Karpas-422 (cell line): Measurements from ENCODE around the gene CEBPE. TPM values are rescaled to one million over a fixed set of nuclear protein-coding genes. Genes with fewer than 3 reads are reported as not detected.

Experiments used
- DNase-seq: peaks from one replicate; pipeline ENCODE4 v3.0.0-alpha.2; 2015
- H2AFZ ChIP-seq: fragments of 200-600 bp; sonication (generic); 2 replicates; pipeline ENCODE4 v1.6.1; 2014; ENCODE audit warnings: antibody characterized with exemption, low read length, mixed read lengths
- H3K27ac ChIP-seq: fragments of 200-600 bp; sonication (generic); 2 replicates; pipeline ENCODE4 v1.5.1; 2014; ENCODE audit warnings: mild to moderate bottlenecking, low read length, moderate library complexity
- H3K27me3 ChIP-seq: fragments of 200-600 bp; sonication (generic); 2 replicates; pipeline ENCODE4 v1.6.1; 2014; ENCODE audit warnings: low read length, mixed read lengths
- H3K36me3 ChIP-seq: fragments of 200-600 bp; sonication (generic); 2 replicates; pipeline ENCODE4 v1.6.1; 2014; ENCODE audit warnings: low read length, mixed read lengths; ENCODE audit not compliant: insufficient read depth
- H3K4me1 ChIP-seq: fragments of 200-600 bp; sonication (generic); 2 replicates; pipeline ENCODE4 v1.6.1; 2014; ENCODE audit warnings: mild to moderate bottlenecking, low read length, mixed read lengths
- H3K4me2 ChIP-seq: fragments of 200-600 bp; sonication (generic); 2 replicates; pipeline ENCODE4 v1.6.1; 2014; ENCODE audit warnings: low read length, low read depth, mild to moderate bottlenecking; ENCODE audit not compliant: poor library complexity, severe bottlenecking
- H3K4me3 ChIP-seq: fragments of 200-600 bp; sonication (generic); 2 replicates; pipeline ENCODE4 v1.5.1; 2014; ENCODE audit warnings: mild to moderate bottlenecking, antibody characterized with exemption, low read length, mixed read lengths
- H3K79me2 ChIP-seq: fragments of 200-600 bp; sonication (generic); 2 replicates; pipeline ENCODE4 v1.6.1; 2014; ENCODE audit warnings: mild to moderate bottlenecking, low read length, mixed read lengths
- H3K9ac ChIP-seq: fragments of 200-600 bp; sonication (generic); 2 replicates; pipeline ENCODE4 v1.6.0; 2014; ENCODE audit warnings: low read length
- H3K9me2 ChIP-seq: fragments of 200-600 bp; sonication (generic), shearing (Covaris generic); replicated peaks from 2 replicates; pipeline ENCODE4 v1.6.0; 2014; ENCODE audit warnings: mild to moderate bottlenecking, low read length, moderate library complexity; ENCODE audit not compliant: insufficient read depth
- H3K9me3 ChIP-seq: fragments of 300-700, 200-600 bp; sonication (generic); 2 replicates; pipeline ENCODE4 v1.6.1; 2014; ENCODE audit warnings: low read length, mixed read lengths
- H4K20me1 ChIP-seq: fragments of 200-600 bp; sonication (generic); 2 replicates; pipeline ENCODE4 v1.6.1; 2014; ENCODE audit warnings: mild to moderate bottlenecking, antibody characterized with exemption, low read length, low read depth; ENCODE audit not compliant: insufficient read depth
- total RNA-seq: library from RNA; depleted of rRNA; stranded (reverse); fragments of >200 nt; shearing (Covaris generic); gene quantifications from 2 replicates; pipeline ENCODE4 v1.2.3, GENCODE V29; 2014; ENCODE audit warnings: low replicate concordance

Gene CEBPE
- total RNA-seq, 1 experiment from 2014 or later = not detected

GRCh38 chr14:23129759-23130316 is 10.8 kb upstream of the CEBPE start:
- H3K79me2 ChIP-seq = no peaks in the 10 kb centered on the region
- no peaks in the 10 kb centered on the region for H3K9me3 ChIP-seq
- no peak for DNase-seq
- no peaks in the 10 kb centered on the region for H4K20me1 ChIP-seq
- H3K9ac ChIP-seq = no peak overlapping the region
- no peak overlapping the region for H2AFZ ChIP-seq
- no peaks in the 10 kb centered on the region for H3K27me3 ChIP-seq
- no peak overlapping the region for H3K4me3 ChIP-seq
- no peak overlapping the region for H3K27ac ChIP-seq
- no peaks in the 10 kb centered on the region for H3K9me2 ChIP-seq
- no peaks in the 10 kb centered on the region for H3K36me3 ChIP-seq
- H3K4me2 ChIP-seq = no peak overlapping the region
- H3K4me1 ChIP-seq = no peaks in the 10 kb centered on the region

- no peaks in the 10 kb centered on the region for H3K9me2 ChIP-seq
- H4K20me1 ChIP-seq = no peaks in the 10 kb centered on the region
- no peak overlapping the region for H2AFZ ChIP-seq
- no peaks in the 10 kb centered on the region for H3K36me3 ChIP-seq
- no peak for DNase-seq
- no peak overlapping the region for H3K4me2 ChIP-seq
- no peaks in the 10 kb centered on the region for H3K27me3 ChIP-seq
- no peaks in the 10 kb centered on the region for H3K9me3 ChIP-seq
- H3K4me3 ChIP-seq = no peak overlapping the region
- H3K9ac ChIP-seq = no peak overlapping the region
- no peaks in the 10 kb centered on the region for H3K4me1 ChIP-seq
- no peaks in the 10 kb centered on the region for H3K79me2 ChIP-seq
- no peak overlapping the region for H3K27ac ChIP-seq
Observed at GRCh38 chr14:23128969-23129758, 10.1 kb upstream of the CEBPE start.

GRCh38 chr14:23127861-23128260 is 8.8 kb upstream of the CEBPE start:
- H3K4me3 ChIP-seq = no peak overlapping the region
- H3K9me3 ChIP-seq = no peaks in the 10 kb centered on the region
- H3K4me1 ChIP-seq = no peaks in the 10 kb centered on the region
- H3K9me2 ChIP-seq = no peaks in the 10 kb centered on the region
- H3K36me3 ChIP-seq = no peaks in the 10 kb centered on the region
- H3K9ac ChIP-seq = no peak overlapping the region
- no peak for DNase-seq
- H3K79me2 ChIP-seq = no peaks in the 10 kb centered on the region
- no peak overlapping the region for H2AFZ ChIP-seq
- no peaks in the 10 kb centered on the region for H3K27me3 ChIP-seq
- H4K20me1 ChIP-seq = no peaks in the 10 kb centered on the region
- H3K4me2 ChIP-seq = no peak overlapping the region
- no peak overlapping the region for H3K27ac ChIP-seq

GRCh38 chr14:23126548-23127278 is 7.7 kb upstream of the CEBPE start:
- Histone ChIP-seq H2AFZ (no peak overlapping the region), H3K9ac (no peak overlapping the region), H3K4me1 (no peaks in the 10 kb centered on the region), H3K4me3 (no peak overlapping the region), H3K36me3 (no peaks in the 10 kb centered on the region), H3K27ac (no peak overlapping the region), H3K9me2 (no peaks in the 10 kb centered on the region), H4K20me1 (no peaks in the 10 kb centered on the region), H3K9me3 (no peaks in the 10 kb centered on the region), H3K4me2 (no peak overlapping the region), H3K27me3 (no peaks in the 10 kb centered on the region), H3K79me2 (no peaks in the 10 kb centered on the region)
- DNase-seq = no peak

GRCh38 chr14:23125933-23126524 is 7.0 kb upstream of the CEBPE start:
- Histone ChIP-seq H3K36me3 (no peaks in the 10 kb centered on the region), H3K4me1 (peaks cover 6% of the 10 kb centered on the region), H3K27me3 (no peaks in the 10 kb centered on the region), H4K20me1 (no peaks in the 10 kb centered on the region), H3K4me3 (no peak overlapping the region), H3K9me2 (no peaks in the 10 kb centered on the region), H3K4me2 (no peak overlapping the region), H3K9me3 (no peaks in the 10 kb centered on the region), H3K79me2 (no peaks in the 10 kb centered on the region), H3K9ac (no peak overlapping the region), H3K27ac (no peak overlapping the region), H2AFZ (no peak overlapping the region)
- DNase-seq = no peak

GRCh38 chr14:23125011-23125410 is 6.0 kb upstream of the CEBPE start:
- Histone ChIP-seq H3K9ac (no peak overlapping the region), H3K27ac (no peak overlapping the region), H3K79me2 (no peaks in the 10 kb centered on the region), H3K36me3 (no peaks in the 10 kb centered on the region), H2AFZ (no peak overlapping the region), H3K9me3 (no peaks in the 10 kb centered on the region), H3K4me3 (no peak overlapping the region), H3K9me2 (no peaks in the 10 kb centered on the region), H4K20me1 (no peaks in the 10 kb centered on the region), H3K4me2 (no peak overlapping the region), H3K27me3 (no peaks in the 10 kb centered on the region), H3K4me1 (peaks cover 14% of the 10 kb centered on the region)
- DNase-seq = no peak

- DNase-seq = no peak
- H3K4me1 ChIP-seq = peaks cover 20% of the 10 kb centered on the region
- no peak overlapping the region for H3K4me3 ChIP-seq
- no peak overlapping the region for H3K27ac ChIP-seq
- H3K9me3 ChIP-seq = no peaks in the 10 kb centered on the region
- no peaks in the 10 kb centered on the region for H3K9me2 ChIP-seq
- H3K36me3 ChIP-seq = no peaks in the 10 kb centered on the region
- no peaks in the 10 kb centered on the region for H3K79me2 ChIP-seq
- no peak overlapping the region for H2AFZ ChIP-seq
- H4K20me1 ChIP-seq = no peaks in the 10 kb centered on the region
- H3K9ac ChIP-seq = no peak overlapping the region
- H3K4me2 ChIP-seq = no peak overlapping the region
- no peaks in the 10 kb centered on the region for H3K27me3 ChIP-seq
Observed at GRCh38 chr14:23124337-23124954, 5.4 kb upstream of the CEBPE start.

GRCh38 chr14:23123419-23123818 is 4.4 kb upstream of the CEBPE start:
- H3K9me3 ChIP-seq = no peaks in the 10 kb centered on the region
- no peaks in the 10 kb centered on the region for H4K20me1 ChIP-seq
- no peaks in the 10 kb centered on the region for H3K79me2 ChIP-seq
- no peaks in the 10 kb centered on the region for H3K27me3 ChIP-seq
- no peak overlapping the region for H3K4me2 ChIP-seq
- H3K9me2 ChIP-seq = no peaks in the 10 kb centered on the region
- H3K9ac ChIP-seq = no peak overlapping the region
- no peaks in the 10 kb centered on the region for H3K36me3 ChIP-seq
- no peak overlapping the region for H3K27ac ChIP-seq
- DNase-seq = no peak
- no peak overlapping the region for H3K4me3 ChIP-seq
- H3K4me1 ChIP-seq = peaks cover 24% of the 10 kb centered on the region
- no peak overlapping the region for H2AFZ ChIP-seq
